Liver (tissue), 9 donors: Measurements from ENCODE around the gene FCRL2. TPM values are rescaled to one million over a fixed set of nuclear protein-coding genes. Genes with fewer than 3 reads are reported as not detected.

Source experiments
- DNase-seq: peaks from one replicate; pipeline ENCODE4 v3.0.0-alpha.2; 2017; ENCODE audit warnings: low spot score
- H3K27ac ChIP-seq, 2 donors: one replicate each; pipeline ENCODE4 v1.7.0; 2013; ENCODE audit warnings: inconsistent platforms in 2 of 2, low read length in 2 of 2, control low read depth in 1 of 2, low read depth in 1 of 2, mild to moderate bottlenecking in 1 of 2
- H3K27me3 ChIP-seq, 4 donors: one replicate each; pipeline versions ENCODE4 v1.6.1 to v1.7.0; 2013; ENCODE audit warnings: low read length in 3 of 4, inconsistent platforms in 1 of 4, mild to moderate bottlenecking in 1 of 4, moderate library complexity in 1 of 4; ENCODE audit not compliant: control insufficient read depth in 4 of 4, insufficient read depth in 4 of 4
- H3K36me3 ChIP-seq, 4 donors: one replicate each; pipeline versions ENCODE4 v1.6.1 to v1.7.0; 2013; ENCODE audit warnings: low read length in 3 of 4, mild to moderate bottlenecking in 3 of 4, low read depth in 1 of 4, moderate library complexity in 1 of 4; ENCODE audit not compliant: control insufficient read depth in 4 of 4, insufficient read depth in 3 of 4
- H3K4me1 ChIP-seq, 4 donors: one replicate each; pipeline versions ENCODE4 v1.6.1 to v1.7.0; 2013; ENCODE audit warnings: low read length in 3 of 4, mild to moderate bottlenecking in 3 of 4, moderate library complexity in 1 of 4; ENCODE audit not compliant: control insufficient read depth in 4 of 4, insufficient read depth in 4 of 4
- H3K4me3 ChIP-seq, 3 donors: one replicate each; pipeline versions ENCODE4 v1.6.1 to v1.7.0; 2013; ENCODE audit warnings: low read length in 3 of 3, control low read depth in 1 of 3, low read depth in 1 of 3, mild to moderate bottlenecking in 1 of 3
- H3K9ac ChIP-seq, 2 donors: one replicate each; pipeline ENCODE4 v1.7.0; 2013; ENCODE audit warnings: low read length in 2 of 2, mild to moderate bottlenecking in 2 of 2, moderate library complexity in 2 of 2, control low read depth in 1 of 2, low read depth in 1 of 2
- H3K9me3 ChIP-seq, 4 donors: one replicate each; pipeline versions ENCODE4 v1.6.1 to v1.7.0; 2013; ENCODE audit warnings: low read length in 3 of 4; ENCODE audit not compliant: control insufficient read depth in 4 of 4
- ATF3 ChIP-seq: IDR thresholded peaks from 2 replicates; pipeline ENCODE4 v1.6.1; 2016; ENCODE audit warnings: antibody characterized with exemption
- CTCF ChIP-seq: fragments of 150-350 bp; IDR thresholded peaks from 2 replicates; pipeline ENCODE4 v1.5.1; 2017; ENCODE audit warnings: improper control_type of control experiment, low read depth, low read length; ENCODE audit not compliant: missing input control
- EGR1 ChIP-seq, 2 donors: IDR thresholded peaks; 2 replicates each; pipeline ENCODE4 v1.6.1; 2016 to 2018; ENCODE audit warnings: antibody characterized with exemption in 2 of 2, low read depth in 2 of 2
- FOXA1 ChIP-seq: IDR thresholded peaks from 2 replicates; pipeline ENCODE4 v1.6.1; 2016; ENCODE audit warnings: antibody characterized with exemption
- JUND ChIP-seq, 2 donors: IDR thresholded peaks; 2 replicates each; pipeline ENCODE4 v1.6.1; 2016; ENCODE audit warnings: antibody characterized with exemption in 2 of 2
- MAX ChIP-seq: IDR thresholded peaks from 2 replicates; pipeline ENCODE4 v1.6.1; 2016; ENCODE audit warnings: antibody characterized with exemption
- RAD21 ChIP-seq, 2 donors: IDR thresholded peaks; 2 replicates each; pipeline ENCODE4 v1.6.1; 2016; ENCODE audit warnings: antibody characterized with exemption in 2 of 2, mild to moderate bottlenecking in 2 of 2
- REST ChIP-seq: IDR thresholded peaks from 2 replicates; pipeline ENCODE4 v1.6.1; 2016; ENCODE audit warnings: antibody characterized with exemption, mild to moderate bottlenecking
- SP1 ChIP-seq: IDR thresholded peaks from 2 replicates; pipeline ENCODE4 v1.6.1; 2018; ENCODE audit warnings: antibody characterized with exemption, mild to moderate bottlenecking
- YY1 ChIP-seq: IDR thresholded peaks from 2 replicates; pipeline ENCODE4 v1.6.1; 2016; ENCODE audit warnings: antibody characterized with exemption, mild to moderate bottlenecking
- WGBS: extraction: QIAGEN DNeasy Blood & Tissue Kit; methylation state at CpG from one replicate; pipeline ENCODE4 v1.1.7; 2013; 5-methylcytosine and 5-hydroxymethylcytosine counted together
- polyA plus RNA-seq, 2 donors: library from polyadenylated mRNA; stranded (reverse) in 1 of 2; unstranded in 1 of 2; fragments of 200-250 nt in 1 of 2; fragments of >200 nt in 1 of 2; fragmentation: Nextera tagmentation in 1 of 2; extraction: Ambion mirVana in 1 of 2; gene quantifications; one replicate each; pipeline versions ENCODE4 v1.2.1 to v1.2.3, GENCODE V29; 2013 to 2015
- total RNA-seq, 2 donors: library from RNA; depleted of rRNA; stranded (reverse); fragments of >200 nt; gene quantifications; one replicate each; pipeline ENCODE4 v1.2.3, GENCODE V29; 2014
- donor health status: healthy.
- donor health status: healthy.
- donor health status: healthy.
- donor health status: healthy.
- donor health status: healthy.

The FCRL2 gene
- total and polyA plus RNA-seq, 4 donors: 0.08 to 0.43 (median 0.23) TPM; not detected in 1

GRCh38 chr1:157819215-157819614, 42.3 kb upstream of the FCRL2 start (continued):
- TF ChIP-seq REST (no peak), JUND (IDR thresholded peaks at IDR 0.05) (no peak), FOXA1 (no peak), MAX (no peak), RAD21 (IDR thresholded peaks at IDR 0.05) (no peak)

- H3K9me3 ChIP-seq: peaks cover 0 to 14% (median under 1%) of the 10 kb centered on the region in 4 donors
- WGBS: 53% methylated on average over 1 of the region's 1 CpG
- no peak for DNase-seq
These were observed 36.3 kb upstream of the FCRL2 start for GRCh38 chr1:157813269-157813668.

GRCh38 chr1:157806431-157807149, 29.7 kb upstream of the FCRL2 start:
- Histone ChIP-seq H3K27me3 (peaks cover 0 to 13% (median 0%) of the 10 kb centered on the region in 4 donors), H3K4me3 (no peak overlapping the region), H3K27ac (no peak overlapping the region), H3K4me1 (no peaks in the 10 kb centered on the region), H3K9me3 (peaks cover 0 to 5% (median 0%) of the 10 kb centered on the region in 4 donors), H3K36me3 (no peaks in the 10 kb centered on the region), H3K9ac (no peak overlapping the region)
- no peak for TF ChIP-seq EGR1 (IDR thresholded peaks at IDR 0.05; ENCODE audit: low read depth in 2 of 2)
- TF ChIP-seq SP1: no peak
- no peak for TF ChIP-seq RAD21 (IDR thresholded peaks at IDR 0.05)
- TF ChIP-seq CTCF: no peak
- TF ChIP-seq JUND (IDR thresholded peaks at IDR 0.05): no peak
- DNase-seq: no peak
- 51% methylated on average over 6 of the region's 6 CpGs for WGBS

More at GRCh38 chr1:157813269-157813668, 36.3 kb upstream of the FCRL2 start:
- Histone ChIP-seq H3K27me3 (peaks cover 0 to 3% (median 0%) of the 10 kb centered on the region in 4 donors), H3K9ac (no peak overlapping the region), H3K4me3 (no peak overlapping the region), H3K4me1 (no peaks in the 10 kb centered on the region), H3K27ac (no peak overlapping the region), H3K36me3 (no peaks in the 10 kb centered on the region)
- TF ChIP-seq ATF3 (no peak), YY1 (no peak)
